HG03280 (cell line): ENCODE measurements around the gene SH2B2.

Source experiments
- ATAC-seq: cut with Tn5 transposase; IDR thresholded peaks from one replicate; pipeline ENCODE4 v1.9.1; 2021; ENCODE audit warnings: mild to moderate bottlenecking, moderate library complexity; ENCODE audit not compliant: unreplicated experiment

SH2B2 gene

GRCh38 chr7:102264367-102264891 is 22.2 kb upstream of the SH2B2 start:
- ATAC-seq, result no peak

- no peak for ATAC-seq
Observed at GRCh38 chr7:102266541-102266940, 20.1 kb upstream of the SH2B2 start.

- no peak for ATAC-seq
Observed at GRCh38 chr7:102268635-102269034, 18.0 kb upstream of the SH2B2 start.

- no peak for ATAC-seq
Observed at GRCh38 chr7:102270178-102270887, 16.3 kb upstream of the SH2B2 start.

GRCh38 chr7:102271158-102271798 is 15.4 kb upstream of the SH2B2 start:
- no peak for ATAC-seq

- ATAC-seq, result peak; percentile 51
Observed at GRCh38 chr7:102272075-102272916, 14.4 kb upstream of the SH2B2 start.

GRCh38 chr7:102272917-102273748 is 13.5 kb upstream of the SH2B2 start:
- no peak for ATAC-seq

- ATAC-seq, result no peak
Observed at GRCh38 chr7:102273749-102274712, 12.6 kb upstream of the SH2B2 start.

GRCh38 chr7:102275123-102275703 is 11.5 kb upstream of the SH2B2 start:
- ATAC-seq, result no peak

GRCh38 chr7:102277901-102278300 is 8.8 kb upstream of the SH2B2 start:
- ATAC-seq, result no peak

- peak; percentile 69 for ATAC-seq
Observed at GRCh38 chr7:102279537-102280400, 6.9 kb upstream of the SH2B2 start.

- no peak for ATAC-seq
Observed at GRCh38 chr7:102280521-102280920, 6.1 kb upstream of the SH2B2 start.

GRCh38 chr7:102281785-102282184 is 4.9 kb upstream of the SH2B2 start:
- no peak for ATAC-seq

GRCh38 chr7:102282465-102283362 is 4.0 kb upstream of the SH2B2 start:
- no peak for ATAC-seq

- ATAC-seq, result no peak
Observed at GRCh38 chr7:102283477-102284189, 3.0 kb upstream of the SH2B2 start.

- no peak for ATAC-seq
Observed at GRCh38 chr7:102284399-102284798, 2.3 kb upstream of the SH2B2 start.
